NCI-H82 treated with DMSO at 0.1 percent for 48 hours (cell line): ENCODE data around the gene LAMA5.

Source experiments
- DNase-seq: peaks from one replicate; lab custom pipeline; 2025; ENCODE audit not compliant: unreplicated experiment; lab: John Stamatoyannopoulos, UW

LAMA5 gene

GRCh38 chr20:62370807-62371587 is 3.9 kb upstream of the LAMA5 start:
- DNase-seq, result no peak

GRCh38 chr20:62370115-62370806 is 3.1 kb upstream of the LAMA5 start:
- no peak for DNase-seq

DNA sequence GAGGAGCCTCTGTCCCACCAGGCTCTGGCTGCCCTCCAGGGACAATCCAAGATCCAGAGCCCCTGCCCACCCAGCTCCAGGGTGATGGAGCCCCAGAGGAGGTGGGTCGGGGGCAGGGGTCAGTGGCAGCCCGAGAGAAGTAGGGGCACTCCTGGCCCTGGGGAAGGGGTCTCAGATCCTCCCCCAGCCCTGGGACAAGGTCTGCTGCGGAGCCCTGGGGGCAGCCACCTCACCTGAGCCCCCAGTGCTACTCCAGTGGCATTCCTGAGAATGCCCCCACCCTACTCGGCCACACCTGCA is 2.7 kb upstream of the LAMA5 start:
- no peak for DNase-seq

- no peak for DNase-seq
Observed at GRCh38 chr20:62368976-62369814, 2.1 kb upstream of the LAMA5 start.

DNA sequence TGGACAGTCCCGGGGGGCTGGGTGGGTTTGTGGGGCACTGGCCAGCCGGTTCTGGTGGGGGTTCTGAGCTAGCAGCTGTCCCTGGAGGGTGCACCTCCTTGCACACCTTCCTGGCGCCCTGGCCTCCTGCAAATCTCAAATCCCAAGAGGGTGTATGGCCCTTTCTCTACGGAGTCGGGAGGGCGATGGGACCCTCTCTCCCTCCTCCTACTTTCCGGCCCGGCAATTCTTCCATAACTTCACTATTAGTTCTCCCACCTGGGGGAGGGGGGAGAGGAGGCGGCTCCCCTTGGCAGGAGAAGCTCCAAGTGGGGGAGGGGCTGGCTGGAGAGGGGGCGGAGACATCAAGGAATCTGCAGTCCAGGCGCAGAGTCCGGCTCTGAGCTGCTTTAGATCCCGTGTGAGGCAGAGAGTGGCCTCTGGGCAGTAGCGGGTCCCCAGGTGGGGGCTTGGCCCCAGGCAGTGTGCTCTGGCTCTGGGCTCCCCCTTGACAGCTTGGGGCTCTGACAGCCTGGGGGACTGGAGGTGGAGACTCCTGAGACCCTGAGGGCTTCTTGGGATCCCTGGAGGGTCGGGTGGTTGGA is 1.4 kb upstream of the LAMA5 start:
- peak; percentile 27 for DNase-seq

- DNase-seq, result no peak
Observed at GRCh38 chr20:62367633-62368391, 700 bp upstream of the LAMA5 start.

GRCh38 chr20:62366370-62367135 is 559 bp downstream of the LAMA5 start:
- DNase-seq, result no peak

GRCh38 chr20:62365814-62366369 is 1.2 kb downstream of the LAMA5 start:
- no peak for DNase-seq

GRCh38 chr20:62364911-62365736 is 2.0 kb downstream of the LAMA5 start:
- no peak for DNase-seq

DNA sequence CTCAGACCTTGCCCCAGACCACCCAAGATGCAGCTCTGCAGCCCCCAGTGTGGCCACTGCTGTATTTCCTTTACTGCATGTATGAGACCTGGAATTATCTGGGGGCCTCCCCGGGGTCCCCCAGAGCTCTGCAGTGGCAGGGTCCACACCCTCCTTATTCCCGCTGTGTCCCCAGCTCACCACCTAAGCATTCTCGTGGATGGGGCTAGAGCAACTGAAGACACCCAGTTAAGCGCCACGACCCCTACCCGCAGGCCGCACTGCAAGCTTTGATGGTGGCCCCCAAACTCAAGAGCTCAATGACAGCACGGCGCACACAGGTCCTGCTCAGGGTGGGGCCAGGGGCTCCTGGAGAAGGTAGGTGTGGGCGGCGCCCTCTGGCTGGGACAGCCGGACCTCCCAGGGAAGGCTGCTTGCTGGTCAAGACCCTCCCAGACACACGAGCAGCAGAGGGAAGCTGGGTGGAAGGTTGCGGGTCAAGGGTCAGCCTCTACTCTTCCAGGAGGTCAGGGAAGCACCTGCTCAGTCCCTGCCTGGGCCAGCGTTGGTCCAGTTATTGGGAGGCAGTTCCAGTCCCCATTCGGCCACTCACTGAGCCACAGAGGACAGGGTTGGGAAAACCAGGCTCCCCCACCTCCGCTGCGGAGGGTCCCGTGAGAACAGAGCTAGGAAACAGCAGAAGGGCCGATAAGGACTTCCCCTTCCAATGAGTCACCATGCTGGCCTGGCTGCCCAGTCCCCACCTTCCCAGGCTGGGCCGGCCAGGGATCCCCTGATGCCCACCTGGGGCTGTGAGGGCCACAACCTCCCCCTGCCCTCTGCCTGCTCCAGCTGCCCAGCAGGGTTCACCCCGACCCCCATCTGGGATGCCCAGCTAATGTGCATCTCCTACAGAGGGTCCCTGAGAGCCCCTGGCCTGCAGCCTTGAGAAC is 2.9 kb downstream of the LAMA5 start:
- DNase-seq, result no peak

GRCh38 chr20:62362991-62363919 is 3.9 kb downstream of the LAMA5 start:
- DNase-seq, result no peak

- DNase-seq, result no peak
Observed at GRCh38 chr20:62362590-62362940, 4.5 kb downstream of the LAMA5 start.

- no peak for DNase-seq
Observed at GRCh38 chr20:62361799-62362589, 5.1 kb downstream of the LAMA5 start.

- DNase-seq, result no peak
Observed at GRCh38 chr20:62360854-62361798, 6.0 kb downstream of the LAMA5 start.
